Measurements from ENCODE around the gene TWSG1.

The TWSG1 gene

DNA sequence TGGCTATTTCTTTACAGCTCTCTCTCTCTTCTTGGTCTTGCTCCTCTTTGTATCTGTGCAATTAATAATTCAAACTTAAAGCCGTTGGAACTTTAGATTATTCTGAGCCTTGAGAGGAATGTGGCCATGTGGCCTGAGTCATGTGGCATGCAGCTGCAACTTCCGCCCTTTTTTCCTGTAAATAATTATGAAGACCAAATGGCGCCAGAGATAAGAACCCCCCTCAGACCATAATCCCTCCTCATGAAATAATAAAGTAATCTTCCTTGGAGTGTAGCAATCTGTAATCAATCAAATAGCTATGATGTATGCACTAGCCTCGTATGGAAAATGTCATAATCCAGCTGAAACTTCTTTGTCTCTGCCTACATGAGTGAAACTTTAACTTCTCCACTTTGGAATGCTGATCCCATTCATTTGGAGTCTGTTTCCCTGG, 13.5 kb upstream of the TWSG1 start:
- Histone ChIP-seq H3K27me3 (ENCODE audit: low read depth, low read length) (no peaks in the 10 kb centered on the region), H3K4me1 (ENCODE audit: control insufficient read depth in 1 of 2, insufficient read depth in 2 of 2, low read length in 2 of 2) (no peaks in the 10 kb centered on the region), H3K9me3 (ENCODE audit: control insufficient read depth in 1 of 2, low read length in 2 of 2) (peaks cover 0 to 2% of the 10 kb centered on the region in 2 donors), H3K4me3 (ENCODE audit: low read depth in 1 of 2, low read length in 2 of 2) (no peak overlapping the region), H3K27ac (ENCODE audit: low read length) (no peak overlapping the region), H3K36me3 (ENCODE audit: control insufficient read depth in 1 of 2, insufficient read depth in 2 of 2, low read length in 2 of 2) (no peaks in the 10 kb centered on the region)

DNA sequence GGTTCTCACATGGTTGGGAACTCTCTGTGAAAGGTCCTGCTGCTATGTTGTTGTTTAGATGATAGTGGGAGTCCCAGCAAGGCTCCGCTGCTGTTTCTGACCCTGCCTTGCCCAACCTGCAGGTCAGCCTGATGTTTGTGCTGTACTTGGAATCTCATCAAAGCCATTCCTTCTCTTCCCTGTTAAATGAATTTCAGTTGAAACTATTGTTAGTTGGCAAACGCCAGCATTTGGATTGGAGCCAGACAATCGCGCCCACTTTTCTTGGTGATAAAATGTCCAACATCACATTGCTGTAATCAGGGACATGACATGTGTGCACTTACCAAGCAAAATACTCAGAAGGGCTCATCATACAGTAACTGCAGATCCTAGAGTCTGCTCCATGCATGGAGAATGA, 12.8 kb upstream of the TWSG1 start:
- H3K27me3 ChIP-seq (ENCODE audit: low read depth, low read length) = no peaks in the 10 kb centered on the region
- H3K4me1 ChIP-seq (ENCODE audit: control insufficient read depth in 1 of 2, insufficient read depth in 2 of 2, low read length in 2 of 2) = no peaks in the 10 kb centered on the region
- H3K36me3 ChIP-seq (ENCODE audit: control insufficient read depth in 1 of 2, insufficient read depth in 2 of 2, low read length in 2 of 2) = no peaks in the 10 kb centered on the region
- H3K27ac ChIP-seq (ENCODE audit: low read length) = no peak overlapping the region
- peaks cover 0 to 2% of the 10 kb centered on the region in 2 donors for H3K9me3 ChIP-seq (ENCODE audit: control insufficient read depth in 1 of 2, low read length in 2 of 2)
- no peak overlapping the region for H3K4me3 ChIP-seq (ENCODE audit: low read depth in 1 of 2, low read length in 2 of 2)

DNA sequence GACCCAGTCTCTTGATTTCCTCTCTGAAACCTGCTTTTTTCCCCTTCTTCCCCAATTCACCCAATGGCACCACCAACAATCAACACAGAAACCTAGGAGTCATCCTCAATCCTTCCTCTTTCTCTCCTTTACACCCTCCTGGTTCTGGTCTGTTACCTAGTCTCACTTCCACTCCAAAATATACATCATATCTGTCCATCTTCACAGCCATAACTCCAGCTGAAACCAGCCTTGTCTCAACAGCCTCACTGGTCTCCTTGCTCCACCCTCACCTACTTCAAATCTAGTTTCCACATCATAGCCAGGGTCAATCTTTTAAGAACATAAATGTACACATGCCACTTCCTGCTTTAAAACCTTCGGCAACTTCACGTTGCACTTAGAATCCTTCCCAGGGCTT, 11.8 kb upstream of the TWSG1 start:
- no peaks in the 10 kb centered on the region for H3K36me3 ChIP-seq (ENCODE audit: control insufficient read depth in 1 of 2, insufficient read depth in 2 of 2, low read length in 2 of 2)
- H3K4me3 ChIP-seq (ENCODE audit: low read depth in 1 of 2, low read length in 2 of 2) = no peak overlapping the region
- peaks cover 0 to 3% of the 10 kb centered on the region in 2 donors for H3K9me3 ChIP-seq (ENCODE audit: control insufficient read depth in 1 of 2, low read length in 2 of 2)

GRCh38 chr18:9323750-9324445, 10.7 kb upstream of the TWSG1 start:
- Histone ChIP-seq H3K4me3 (ENCODE audit: low read depth in 1 of 2, low read length in 2 of 2) (no peak overlapping the region), H3K27me3 (ENCODE audit: low read depth, low read length) (no peaks in the 10 kb centered on the region), H3K4me1 (ENCODE audit: control insufficient read depth in 1 of 2, insufficient read depth in 2 of 2, low read length in 2 of 2) (no peaks in the 10 kb centered on the region), H3K27ac (ENCODE audit: low read length) (no peak overlapping the region), H3K36me3 (ENCODE audit: control insufficient read depth in 1 of 2, insufficient read depth in 2 of 2, low read length in 2 of 2) (no peaks in the 10 kb centered on the region), H3K9me3 (ENCODE audit: control insufficient read depth in 1 of 2, low read length in 2 of 2) (peaks cover 0 to 8% of the 10 kb centered on the region in 2 donors)

More for the DNA sequence above, 11.8 kb upstream of the TWSG1 start:
- no peaks in the 10 kb centered on the region for H3K4me1 ChIP-seq (ENCODE audit: control insufficient read depth in 1 of 2, insufficient read depth in 2 of 2, low read length in 2 of 2)
- H3K27ac ChIP-seq (ENCODE audit: low read length) = no peak overlapping the region
- H3K27me3 ChIP-seq (ENCODE audit: low read depth, low read length) = no peaks in the 10 kb centered on the region

DNA sequence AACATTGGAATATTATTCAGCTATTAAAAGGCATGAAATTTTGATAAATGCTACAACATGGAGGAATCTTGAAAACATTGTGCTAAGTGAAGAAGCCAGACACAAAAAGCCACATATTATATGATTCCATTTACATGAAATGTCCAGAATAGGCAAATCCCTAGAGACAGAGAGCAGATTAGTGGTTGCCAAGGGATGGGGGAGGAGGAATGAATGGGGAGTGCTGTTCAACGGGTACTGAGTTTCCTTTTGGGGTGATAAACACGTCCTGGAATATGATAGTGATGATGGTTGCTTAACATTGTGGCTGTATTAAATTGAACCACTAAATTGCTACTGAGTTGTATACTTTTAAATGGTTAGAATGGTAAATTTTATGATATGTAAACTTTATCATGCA, 8.9 kb upstream of the TWSG1 start:
- no peaks in the 10 kb centered on the region for H3K27me3 ChIP-seq (ENCODE audit: low read depth, low read length)

DNA sequence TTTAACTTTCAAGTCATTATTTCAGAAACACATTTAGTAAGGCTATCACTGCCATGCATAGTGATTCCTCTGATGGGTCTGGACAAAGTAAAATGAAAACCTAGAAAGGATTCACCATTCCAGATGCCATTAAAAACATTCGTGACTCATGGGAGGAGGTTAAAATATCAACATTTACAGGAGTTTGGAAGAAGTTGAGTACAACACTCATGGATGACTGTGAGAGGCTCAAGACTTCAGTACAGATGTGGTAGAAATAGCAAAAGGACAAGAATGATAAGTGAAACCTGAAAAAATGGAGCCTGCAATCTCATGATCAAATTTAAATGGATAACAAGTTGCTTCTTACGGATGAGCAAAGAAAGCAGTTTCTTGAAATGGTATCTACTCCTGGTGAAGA, 5.8 kb upstream of the TWSG1 start:
- no peak overlapping the region for H3K4me3 ChIP-seq (ENCODE audit: low read depth in 1 of 2, low read length in 2 of 2)
- H3K9me3 ChIP-seq (ENCODE audit: control insufficient read depth in 1 of 2, low read length in 2 of 2) = peaks cover 0 to 5% of the 10 kb centered on the region in 2 donors
- no peaks in the 10 kb centered on the region for H3K4me1 ChIP-seq (ENCODE audit: control insufficient read depth in 1 of 2, insufficient read depth in 2 of 2, low read length in 2 of 2)
- H3K36me3 ChIP-seq (ENCODE audit: control insufficient read depth in 1 of 2, insufficient read depth in 2 of 2, low read length in 2 of 2) = no peaks in the 10 kb centered on the region
- no peak overlapping the region for H3K27ac ChIP-seq (ENCODE audit: low read length)
- no peaks in the 10 kb centered on the region for H3K27me3 ChIP-seq (ENCODE audit: low read depth, low read length)

More for the DNA sequence above, 8.9 kb upstream of the TWSG1 start:
- H3K27ac ChIP-seq (ENCODE audit: low read length) = no peak overlapping the region
- no peaks in the 10 kb centered on the region for H3K4me1 ChIP-seq (ENCODE audit: control insufficient read depth in 1 of 2, insufficient read depth in 2 of 2, low read length in 2 of 2)
- H3K36me3 ChIP-seq (ENCODE audit: control insufficient read depth in 1 of 2, insufficient read depth in 2 of 2, low read length in 2 of 2) = no peaks in the 10 kb centered on the region
- peaks cover 0 to 5% of the 10 kb centered on the region in 2 donors for H3K9me3 ChIP-seq (ENCODE audit: control insufficient read depth in 1 of 2, low read length in 2 of 2)
- no peak overlapping the region for H3K4me3 ChIP-seq (ENCODE audit: low read depth in 1 of 2, low read length in 2 of 2)

DNA sequence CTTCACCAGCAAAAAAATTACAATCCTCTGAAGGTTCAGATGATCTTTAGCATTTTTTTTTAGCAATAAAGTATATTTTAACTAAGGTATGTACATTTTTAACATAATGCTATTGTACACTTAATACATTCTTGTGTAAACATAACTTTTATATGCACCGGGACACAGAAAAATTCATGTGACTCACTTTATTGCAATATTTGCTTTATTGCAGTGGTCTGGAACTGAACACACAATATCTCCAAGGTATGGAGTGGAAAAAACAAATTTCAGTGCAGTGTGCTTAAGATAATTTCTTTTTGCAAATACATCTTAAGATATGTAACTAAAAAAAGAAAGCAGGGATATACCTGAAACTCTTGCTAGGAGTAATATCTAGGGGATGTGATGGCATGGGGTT, 5.1 kb upstream of the TWSG1 start:
- Histone ChIP-seq H3K27me3 (ENCODE audit: low read depth, low read length) (no peaks in the 10 kb centered on the region), H3K4me3 (ENCODE audit: low read depth in 1 of 2, low read length in 2 of 2) (no peak overlapping the region)

GRCh38 chr18:9330419-9330818, 4.2 kb upstream of the TWSG1 start:
- H3K9me3 ChIP-seq (ENCODE audit: control insufficient read depth in 1 of 2, low read length in 2 of 2) = peaks cover 0 to 5% of the 10 kb centered on the region in 2 donors
- H3K27me3 ChIP-seq (ENCODE audit: low read depth, low read length) = no peaks in the 10 kb centered on the region
- no peaks in the 10 kb centered on the region for H3K36me3 ChIP-seq (ENCODE audit: control insufficient read depth in 1 of 2, insufficient read depth in 2 of 2, low read length in 2 of 2)
- H3K27ac ChIP-seq (ENCODE audit: low read length) = no peak overlapping the region
- peaks cover 0 to under 1% of the 10 kb centered on the region in 2 donors for H3K4me1 ChIP-seq (ENCODE audit: control insufficient read depth in 1 of 2, insufficient read depth in 2 of 2, low read length in 2 of 2)
- H3K4me3 ChIP-seq (ENCODE audit: low read depth in 1 of 2, low read length in 2 of 2) = no peak overlapping the region

More for the DNA sequence above, 5.1 kb upstream of the TWSG1 start:
- Histone ChIP-seq H3K9me3 (ENCODE audit: control insufficient read depth in 1 of 2, low read length in 2 of 2) (peaks cover 0 to 5% of the 10 kb centered on the region in 2 donors), H3K36me3 (ENCODE audit: control insufficient read depth in 1 of 2, insufficient read depth in 2 of 2, low read length in 2 of 2) (no peaks in the 10 kb centered on the region), H3K27ac (ENCODE audit: low read length) (no peak overlapping the region), H3K4me1 (ENCODE audit: control insufficient read depth in 1 of 2, insufficient read depth in 2 of 2, low read length in 2 of 2) (no peaks in the 10 kb centered on the region)

DNA sequence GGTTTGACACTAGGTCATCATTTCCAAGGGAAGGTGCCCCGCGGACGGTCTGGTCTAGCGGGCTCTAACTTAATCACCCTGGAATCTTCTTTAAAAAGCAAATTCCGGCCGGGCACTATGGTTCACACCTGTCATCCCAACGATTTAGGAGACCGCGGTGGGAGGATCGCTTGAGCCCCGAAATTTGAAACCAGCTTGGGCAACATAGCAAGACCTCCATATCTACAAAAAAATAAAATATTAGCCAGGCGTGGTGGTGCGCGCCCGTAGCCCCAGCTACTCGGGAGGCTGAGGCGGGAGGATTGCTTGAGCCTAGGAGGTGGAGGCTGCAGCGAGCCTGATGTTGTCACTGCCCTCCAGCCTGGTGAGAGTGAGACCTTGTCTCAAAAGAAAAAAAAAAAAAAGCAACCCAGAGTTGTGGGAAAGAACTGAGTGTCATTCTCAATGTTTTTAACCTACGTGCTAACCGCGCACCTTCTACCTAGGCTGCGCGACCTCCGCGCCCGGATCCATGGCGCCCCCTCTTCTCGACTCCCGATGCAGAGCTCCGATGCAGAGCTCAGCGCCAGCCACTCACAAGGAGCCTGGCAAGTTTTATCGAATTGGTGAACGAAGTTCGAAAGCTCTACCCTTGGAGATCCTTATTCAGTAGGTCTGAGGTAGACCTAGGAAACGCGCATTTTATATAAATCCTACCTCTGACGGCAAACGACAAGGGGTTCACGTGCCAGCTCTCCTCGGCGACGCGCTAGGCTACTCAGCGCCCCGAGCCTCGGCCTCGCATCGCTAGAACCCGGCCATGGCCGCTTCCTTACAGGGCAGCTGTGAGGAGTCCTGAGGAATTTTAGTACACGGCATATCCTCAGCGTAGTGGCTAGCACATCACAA, 888 bp upstream of the TWSG1 start:
- Histone ChIP-seq H3K4me1 (ENCODE audit: control insufficient read depth in 1 of 2, insufficient read depth in 2 of 2, low read length in 2 of 2) (peaks cover 0 to 3% of the 10 kb centered on the region in 2 donors), H3K27ac (ENCODE audit: low read length) (peak overlapping the region; percentile 57), H3K36me3 (ENCODE audit: control insufficient read depth in 1 of 2, insufficient read depth in 2 of 2, low read length in 2 of 2) (peaks cover 6 to 8% of the 10 kb centered on the region in 2 donors), H3K9me3 (ENCODE audit: control insufficient read depth in 1 of 2, low read length in 2 of 2) (no peaks in the 10 kb centered on the region), H3K27me3 (ENCODE audit: low read depth, low read length) (no peaks in the 10 kb centered on the region), H3K4me3 (ENCODE audit: low read depth in 1 of 2, low read length in 2 of 2) (peak overlapping the region; percentile 80 to 86)

DNA sequence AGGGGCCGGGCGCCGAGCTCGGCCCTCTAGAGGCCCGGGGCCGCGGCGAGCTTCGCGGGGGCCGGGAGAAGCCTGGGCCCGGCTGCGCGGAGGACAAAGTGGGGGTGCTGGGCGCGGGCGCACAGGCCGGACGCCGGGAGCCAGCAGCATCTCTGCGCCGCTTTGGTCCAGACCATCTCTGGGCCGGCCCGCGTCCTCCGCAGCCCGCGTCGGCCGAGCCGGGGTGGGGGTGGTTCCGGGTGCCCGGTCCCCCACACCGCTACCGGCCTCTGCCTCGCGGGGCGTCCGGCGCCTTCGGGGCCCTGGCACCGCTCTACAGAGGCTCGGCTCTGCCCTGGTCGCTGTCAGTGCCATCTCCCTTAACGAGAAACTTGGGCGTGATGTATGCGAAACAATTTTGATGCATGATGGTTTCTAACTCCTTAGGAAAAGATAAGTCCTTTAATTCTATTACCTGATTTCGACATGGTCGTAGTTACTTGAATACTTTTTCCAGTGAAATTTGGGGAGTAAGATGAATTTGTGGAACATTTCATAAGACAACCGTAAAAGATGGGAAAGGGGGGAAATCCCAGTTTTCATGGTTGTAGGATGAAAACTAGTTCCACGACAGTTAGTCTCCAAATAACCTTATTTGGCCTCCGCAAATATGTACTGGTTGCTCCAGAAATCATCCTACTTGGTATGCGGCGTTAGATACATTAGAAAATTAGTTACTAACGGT, 562 bp downstream of the TWSG1 start:
- Histone ChIP-seq H3K4me3 (ENCODE audit: low read depth in 1 of 2, low read length in 2 of 2) (peak overlapping the region; percentile 58 to 86), H3K9me3 (ENCODE audit: control insufficient read depth in 1 of 2, low read length in 2 of 2) (no peaks in the 10 kb centered on the region), H3K36me3 (ENCODE audit: control insufficient read depth in 1 of 2, insufficient read depth in 2 of 2, low read length in 2 of 2) (peaks cover 6 to 9% of the 10 kb centered on the region in 2 donors), H3K27ac (ENCODE audit: low read length) (peak overlapping the region; percentile 54), H3K27me3 (ENCODE audit: low read depth, low read length) (no peaks in the 10 kb centered on the region), H3K4me1 (ENCODE audit: control insufficient read depth in 1 of 2, insufficient read depth in 2 of 2, low read length in 2 of 2) (peaks cover 0 to 3% of the 10 kb centered on the region in 2 donors)

- Histone ChIP-seq H3K9me3 (ENCODE audit: control insufficient read depth in 1 of 2, low read length in 2 of 2) (no peaks in the 10 kb centered on the region), H3K27ac (ENCODE audit: low read length) (peak overlapping the region; percentile 54), H3K36me3 (ENCODE audit: control insufficient read depth in 1 of 2, insufficient read depth in 2 of 2, low read length in 2 of 2) (peaks cover 9% of the 10 kb centered on the region in 2 donors), H3K4me1 (ENCODE audit: control insufficient read depth in 1 of 2, insufficient read depth in 2 of 2, low read length in 2 of 2) (peaks cover 0 to 3% of the 10 kb centered on the region in 2 donors), H3K27me3 (ENCODE audit: low read depth, low read length) (no peaks in the 10 kb centered on the region), H3K4me3 (ENCODE audit: low read depth in 1 of 2, low read length in 2 of 2) (peak overlapping the region; percentile 58 to 86)
Observed at GRCh38 chr18:9335697-9336045, 1.1 kb downstream of the TWSG1 start.
